Activated CD4-positive, alpha-beta T cell treated with anti-CD3 and anti-CD28 coated beads, Interleukin-2, amount 50 U/mL, for 1 hour (primary cell): ENCODE data around the gene ADAM33.

ENCODE experiments used
- DNase-seq: peaks from one replicate; pipeline ENCODE4 v3.0.0-alpha.2; 2020

The ADAM33 gene

GRCh38 chr20:3706774-3707507, 25.1 kb upstream of the ADAM33 start:
- no peak for DNase-seq

GRCh38 chr20:3705970-3706739, 24.3 kb upstream of the ADAM33 start:
- no peak for DNase-seq

DNA sequence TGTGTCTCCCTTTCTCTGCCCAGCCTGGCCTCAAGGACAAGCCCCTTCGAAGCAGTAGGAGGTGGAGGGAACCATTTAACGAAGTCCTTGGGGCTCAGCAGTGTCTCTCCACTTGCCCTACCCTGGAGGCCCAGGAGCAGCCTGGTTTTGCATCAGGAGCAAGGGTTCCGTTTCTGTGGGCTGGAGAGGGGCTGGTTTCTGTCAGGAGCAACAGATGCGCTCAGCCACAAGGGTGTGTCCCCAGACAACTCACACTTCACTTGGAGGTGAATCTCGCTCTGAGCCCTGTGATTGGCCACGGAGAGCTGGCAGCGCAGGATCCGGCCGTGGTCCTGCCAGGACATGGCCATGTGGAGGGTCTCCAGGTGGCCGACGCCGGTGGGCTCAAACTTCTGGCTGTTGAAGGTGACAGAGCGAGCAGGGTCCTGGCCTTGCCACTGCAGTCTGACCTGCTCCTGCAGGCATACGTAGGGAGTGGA, 23.7 kb upstream of the ADAM33 start:
- DNase-seq: no peak

GRCh38 chr20:3704087-3704486, 22.3 kb upstream of the ADAM33 start:
- no peak for DNase-seq

DNA sequence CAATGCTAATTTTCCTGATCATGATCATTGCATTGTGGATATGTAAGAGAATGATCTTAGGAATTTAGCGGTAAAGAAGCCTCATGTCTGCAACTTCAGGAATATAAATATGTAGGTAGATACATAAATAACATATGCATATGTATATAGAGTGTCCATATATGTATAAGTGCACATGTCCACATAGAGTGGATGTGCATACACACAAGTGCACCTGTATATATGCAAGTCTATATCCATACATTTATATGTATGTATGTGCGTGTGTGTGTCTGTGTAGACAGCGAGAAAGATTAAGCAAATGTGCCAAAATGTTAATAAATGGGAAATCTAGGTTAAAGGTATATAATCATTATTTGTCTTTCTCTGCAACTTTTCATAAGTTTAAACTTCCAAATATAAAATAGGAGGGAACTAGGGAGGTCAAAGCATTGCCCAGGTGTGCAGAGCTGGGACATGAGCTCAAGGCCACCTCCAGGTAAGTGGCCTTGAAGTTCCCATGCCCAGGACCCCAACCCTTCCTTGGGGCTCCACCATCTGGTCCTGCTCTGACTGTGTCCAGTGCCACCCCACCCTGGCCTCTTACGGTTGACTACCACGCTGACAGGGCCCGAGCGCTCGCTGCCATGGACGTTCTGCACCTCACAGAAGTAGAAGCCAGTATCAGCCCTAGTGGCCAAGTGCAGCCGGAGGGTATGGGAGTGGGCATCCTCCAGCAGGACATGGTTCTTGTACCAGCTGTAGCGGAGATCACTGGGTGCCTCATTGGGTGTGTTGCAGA, 21.0 kb upstream of the ADAM33 start:
- no peak for DNase-seq

DNA sequence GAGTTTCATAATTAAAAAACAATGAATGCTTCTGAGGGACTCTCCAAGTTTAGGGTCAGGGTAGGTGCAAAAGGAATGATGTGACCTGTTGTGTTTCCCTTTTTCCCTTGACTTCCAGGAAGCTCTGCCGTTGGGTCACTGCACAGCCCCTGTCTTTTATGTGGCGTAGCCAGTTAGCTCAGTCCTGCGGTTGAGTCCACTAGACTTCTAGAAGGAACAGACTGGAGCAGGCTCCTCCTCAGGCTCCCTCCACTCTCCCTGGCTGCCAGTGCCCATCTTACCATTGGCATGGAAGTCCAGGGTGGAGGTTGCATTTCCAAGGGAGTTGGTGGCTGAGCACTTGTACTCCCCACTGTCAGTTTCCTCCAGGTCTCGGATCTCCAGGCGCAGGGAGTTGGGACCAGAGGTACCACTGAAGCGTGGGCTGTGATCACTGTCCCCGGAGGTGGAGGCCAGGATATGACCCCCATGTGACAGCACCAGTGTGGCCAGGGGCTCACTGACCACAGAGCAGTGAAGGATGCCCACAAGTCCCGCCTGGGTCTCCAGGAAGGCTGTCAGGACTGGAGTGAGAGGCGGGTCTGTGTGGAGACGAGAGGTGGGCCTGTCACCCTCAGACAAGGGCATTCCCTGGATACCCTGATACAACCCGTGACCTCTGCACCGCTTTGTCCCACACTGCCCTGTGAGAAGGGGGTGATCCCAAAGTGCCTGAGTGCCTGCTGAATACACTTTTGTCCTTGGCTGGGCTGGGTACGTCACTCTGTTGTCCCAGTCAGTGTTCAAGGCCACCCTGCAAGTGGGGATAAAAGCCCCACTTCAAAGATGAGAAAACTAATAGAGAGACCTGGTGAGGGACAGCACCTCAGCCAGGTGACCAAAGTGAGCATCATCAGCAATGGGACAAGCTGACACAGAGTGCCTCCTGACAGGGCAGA, 19.5 kb upstream of the ADAM33 start:
- no peak for DNase-seq

DNA sequence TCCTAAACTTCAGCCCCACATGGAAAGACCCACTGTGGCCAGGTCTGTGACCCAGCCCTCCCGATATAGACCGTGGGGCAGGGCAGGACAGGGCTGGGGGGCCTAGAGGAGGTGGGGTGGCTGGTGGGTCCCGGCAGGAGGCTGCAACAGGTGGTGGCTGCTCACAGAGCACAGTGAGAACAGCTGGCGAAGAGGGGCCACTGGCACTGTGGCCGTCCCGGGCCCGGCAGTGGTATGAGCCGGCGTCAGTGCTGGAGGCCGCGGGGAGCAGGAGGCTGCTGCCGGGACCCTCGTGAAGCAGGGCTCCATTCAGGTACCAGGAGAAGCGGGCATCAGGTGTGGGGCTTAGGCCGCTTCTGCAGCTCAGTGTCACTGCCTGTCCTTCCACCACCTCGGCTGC, 17.2 kb upstream of the ADAM33 start:
- no peak for DNase-seq

GRCh38 chr20:3698591-3699001, 16.8 kb upstream of the ADAM33 start:
- no peak for DNase-seq

DNA sequence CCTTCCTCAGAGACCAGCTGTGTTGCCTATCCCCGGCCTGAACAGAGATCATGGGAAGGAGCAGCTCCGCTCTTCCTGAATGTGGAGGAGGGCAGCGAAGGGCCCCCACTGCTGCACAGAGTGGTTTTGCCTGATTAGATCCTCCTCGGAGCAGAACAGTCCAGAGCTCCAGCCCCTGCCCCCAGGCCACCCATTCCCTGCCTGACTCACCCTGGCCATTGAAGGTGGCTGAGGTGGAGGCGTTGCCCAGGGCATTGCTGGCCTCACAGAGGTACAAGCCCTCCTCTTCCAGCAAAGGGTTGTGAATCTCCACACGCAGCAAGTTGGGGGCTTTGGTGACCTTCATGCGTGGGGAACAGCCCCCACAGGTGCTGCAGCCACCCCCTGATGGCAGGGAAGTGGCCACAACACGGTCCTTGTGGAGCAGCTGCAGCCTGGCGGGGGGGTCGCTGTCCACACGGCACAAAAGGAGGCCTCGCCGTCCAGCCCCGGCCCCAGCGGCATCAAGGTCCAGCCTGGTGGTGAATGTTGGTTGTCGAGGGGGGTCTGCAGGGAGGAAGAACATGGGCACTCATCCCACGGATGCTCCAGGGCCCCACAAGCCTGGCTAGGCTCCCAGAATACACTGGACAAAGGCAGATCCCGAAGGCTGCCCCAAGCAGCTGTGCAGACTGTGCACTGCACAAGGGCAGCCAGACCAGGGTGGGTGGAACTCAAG, 15.9 kb upstream of the ADAM33 start:
- DNase-seq: no peak

GRCh38 chr20:3696745-3697587, 15.2 kb upstream of the ADAM33 start:
- DNase-seq: no peak

GRCh38 chr20:3696200-3696599, 14.4 kb upstream of the ADAM33 start:
- DNase-seq: no peak

DNA sequence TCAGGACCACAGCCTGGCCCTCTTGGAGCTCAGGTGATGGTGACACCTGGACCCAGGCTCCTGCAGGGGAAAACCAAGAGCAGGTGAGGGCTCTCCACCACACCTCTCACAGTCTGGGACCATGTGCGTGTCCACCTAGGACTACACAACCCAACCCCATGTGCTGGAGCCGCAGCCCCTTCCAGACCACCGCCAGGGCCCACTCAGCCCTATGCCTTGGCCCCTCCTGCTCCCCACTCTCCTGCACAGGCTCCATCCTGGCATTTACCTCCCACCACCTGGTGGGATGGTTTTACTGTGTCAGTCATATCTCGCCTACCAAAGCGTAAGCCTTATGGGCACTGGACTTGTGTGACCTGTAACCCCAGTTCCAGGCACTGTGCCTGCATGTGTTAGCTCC, 13.1 kb upstream of the ADAM33 start:
- no peak for DNase-seq

- no peak for DNase-seq
Measured at GRCh38 chr20:3693376-3693775, 11.6 kb upstream of the ADAM33 start.

GRCh38 chr20:3692706-3693294, 11.0 kb upstream of the ADAM33 start:
- DNase-seq: no peak

DNA sequence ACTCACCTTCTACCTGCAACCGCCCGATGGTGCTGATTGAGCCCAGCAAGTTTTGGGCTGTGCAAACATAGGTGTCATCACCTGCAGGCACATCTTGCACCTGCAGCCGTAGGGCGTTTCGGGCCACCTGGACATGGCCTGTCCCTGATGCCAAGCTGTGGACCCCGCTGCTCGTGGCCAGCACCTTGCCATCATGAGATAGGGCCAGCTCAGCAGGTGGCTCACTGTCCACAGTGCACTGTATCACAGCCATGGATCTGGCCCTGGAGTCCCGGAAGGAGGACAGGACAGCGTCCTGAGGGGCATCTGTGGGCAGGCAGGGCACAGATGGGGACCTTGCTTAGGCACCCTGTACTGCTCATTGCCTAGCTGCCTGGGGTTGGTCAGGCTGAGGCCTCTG, 10.1 kb upstream of the ADAM33 start:
- no peak for DNase-seq

DNA sequence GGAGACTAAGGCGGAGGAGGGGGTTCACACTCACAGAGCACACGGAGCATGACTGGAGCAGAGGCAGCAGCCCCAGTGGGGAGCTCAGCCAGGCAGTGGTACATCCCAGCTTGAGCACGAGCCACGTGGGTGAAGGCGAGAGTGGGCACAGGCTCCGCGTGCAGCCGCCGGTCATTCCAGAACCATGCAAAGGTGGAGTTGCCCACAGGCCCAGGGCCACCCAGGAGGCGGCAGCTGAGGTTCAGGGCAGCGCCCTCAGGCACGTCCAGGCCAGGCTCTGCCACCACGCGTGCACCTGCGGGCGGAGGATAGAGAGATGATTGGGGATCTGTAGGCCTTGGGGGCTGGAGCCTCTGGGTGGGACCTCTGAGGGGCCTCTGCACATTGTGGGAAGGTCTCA, 9.5 kb upstream of the ADAM33 start:
- DNase-seq: no peak

GRCh38 chr20:3690413-3690812, 8.6 kb upstream of the ADAM33 start:
- DNase-seq: no peak

- no peak for DNase-seq
Measured at GRCh38 chr20:3689978-3690377, 8.2 kb upstream of the ADAM33 start.

GRCh38 chr20:3687655-3688054, 5.8 kb upstream of the ADAM33 start:
- no peak for DNase-seq

DNA sequence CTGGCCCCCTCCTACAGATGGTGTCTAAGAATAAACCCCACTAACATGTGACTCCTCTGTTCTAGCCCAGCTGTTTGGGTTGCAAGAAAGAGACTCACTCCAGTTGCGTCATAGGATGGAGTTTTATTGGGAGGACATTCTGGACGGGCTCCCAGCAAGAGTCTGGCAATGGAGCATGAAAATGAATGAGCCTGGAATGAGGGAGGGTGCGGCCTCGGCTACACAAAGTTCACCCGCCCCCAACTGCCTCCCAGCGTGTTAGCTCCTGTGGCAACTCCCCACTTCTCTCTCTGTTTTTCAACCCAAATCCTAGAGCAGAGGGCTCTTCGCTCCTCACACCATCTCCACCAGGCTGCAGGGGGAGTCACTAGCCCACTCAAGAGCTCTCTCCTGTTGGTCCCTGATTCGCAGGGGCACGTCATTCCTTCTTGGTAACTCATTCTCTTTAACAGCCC, 5.1 kb upstream of the ADAM33 start:
- DNase-seq: no peak
